Left ventricle myocardium superior (tissue), 1 donor: Measurements from ENCODE around the gene FLRT2. TPM values are rescaled to one million over a fixed set of nuclear protein-coding genes. Genes with fewer than 3 reads are reported as not detected.

ENCODE experiments used
- ATAC-seq: fragments of 200-7000 bp; cut with Tn5 transposase; one replicate; pipeline ENCODE4 v1.9.1; 2020; ENCODE audit warnings: mild to moderate bottlenecking, moderate library complexity
- DNase-seq: peaks from one replicate; pipeline ENCODE4 v3.0.0-alpha.2; 2020
- intact Hi-C: fragments of 100-400 bp; cut with micrococcal nuclease; formaldehyde crosslinking; loops from one replicate; pipeline ENCODE4 v1.11.0; 2022
- total RNA-seq: library from RNA; stranded (reverse); fragmentation: NEBNext Ultra II Directional; extraction: Animal tissue kit (Norgen Biotek cat#: 25700); gene quantifications from one replicate; pipeline ENCODE4 v1.2.1, GENCODE V29; 2021
- donor health status: DM: no; HTN: yes; CAD: no; lungs with severe emphysema.

FLRT2 gene
- total RNA-seq, 1 donor from 2014 or later, result 4.6 TPM

DNA sequence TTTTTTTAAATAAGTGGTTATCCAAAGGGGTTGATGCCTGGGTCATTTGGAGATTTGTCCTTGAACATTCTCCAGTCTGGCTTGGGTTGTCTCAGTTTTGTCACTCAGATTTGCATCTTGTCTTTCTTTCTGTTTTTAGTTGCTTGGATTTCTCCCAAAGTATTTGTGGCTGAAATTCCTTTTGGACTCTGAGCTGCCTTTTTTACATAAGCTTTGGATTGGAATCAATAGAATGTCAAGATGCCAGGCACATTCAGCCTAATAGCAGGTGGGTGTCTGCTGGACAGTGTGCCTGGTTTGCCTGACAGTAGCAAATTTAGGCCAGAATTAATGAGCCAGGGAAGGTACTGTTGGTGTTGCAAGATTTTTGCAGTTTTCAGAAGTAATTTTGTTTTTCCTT, 50.0 kb downstream of the FLRT2 start:
- DNase-seq, result no peak
- intact Hi-C loops, result no loop called here
- no peak for ATAC-seq

DNA sequence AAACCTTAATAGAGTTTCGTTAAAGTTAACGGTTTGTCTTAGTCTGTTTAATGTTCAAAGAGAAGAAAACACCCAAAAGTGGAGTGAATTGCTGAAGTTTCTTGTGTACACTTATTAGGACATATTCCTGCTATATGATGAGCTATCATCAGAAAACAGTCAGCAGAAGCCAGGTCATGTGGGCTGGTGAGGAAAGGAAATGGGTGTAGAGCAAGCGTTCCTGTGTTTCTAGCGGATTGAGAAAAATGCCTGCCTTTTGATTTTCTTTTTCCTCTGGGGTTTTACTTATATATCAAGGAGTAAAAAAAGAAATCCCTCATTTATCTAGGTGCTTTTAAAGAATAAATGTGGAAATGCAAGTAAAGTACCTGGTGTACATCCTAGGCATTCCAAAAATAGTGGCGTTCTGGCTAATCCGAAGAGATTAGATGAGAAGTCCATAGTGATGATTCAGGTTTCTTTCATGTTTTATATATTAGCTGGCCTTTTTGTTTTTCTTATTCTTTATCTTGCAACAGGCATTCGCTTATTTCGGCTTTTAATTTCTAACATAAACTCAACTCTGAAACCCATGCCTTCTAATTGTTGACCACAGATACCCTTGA, 50.7 kb downstream of the FLRT2 start:
- ATAC-seq, result no peak
- intact Hi-C loops, result no loop called here
- DNase-seq, result no peak

DNA sequence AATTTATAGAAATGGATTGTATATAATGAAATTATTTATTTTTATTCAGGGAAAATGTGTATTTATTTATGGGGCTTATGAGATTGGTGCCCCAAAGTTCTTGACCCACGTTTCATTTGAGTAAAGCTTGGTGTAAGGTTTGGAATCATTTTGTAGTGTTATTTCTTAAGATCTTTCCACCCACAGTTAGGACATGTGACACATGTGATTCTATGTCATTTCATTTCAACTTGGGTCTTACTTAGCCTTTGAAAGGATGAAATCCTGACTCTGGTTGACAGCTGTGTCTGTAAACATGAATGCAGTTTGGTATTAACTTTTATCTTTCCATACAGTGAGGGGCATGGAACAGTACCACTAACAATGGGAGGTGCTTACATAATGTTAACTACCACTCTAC, 51.7 kb downstream of the FLRT2 start:
- DNase-seq (no peak), ATAC-seq (no peak)
- intact Hi-C loops, result no loop called here

DNA sequence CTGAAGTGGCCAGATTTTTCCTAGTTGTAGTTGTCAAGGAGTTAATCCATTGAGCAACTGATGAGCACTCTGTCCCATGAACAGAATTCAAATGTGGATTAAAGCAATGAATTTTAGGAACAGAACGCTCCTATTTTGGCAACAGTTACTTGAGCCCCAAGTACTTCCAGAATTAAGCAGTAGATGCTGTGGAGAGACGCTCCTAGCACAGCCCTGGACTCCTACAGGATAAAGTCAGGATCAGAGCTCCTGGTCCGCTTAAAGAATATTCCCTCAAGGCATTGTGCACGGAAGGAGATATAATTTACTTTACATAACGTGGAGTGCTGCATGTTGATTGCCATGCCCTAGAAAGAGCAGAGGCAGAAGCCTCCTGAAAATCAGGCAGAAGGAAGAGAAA, 53.4 kb downstream of the FLRT2 start:
- ATAC-seq, result no peak
- intact Hi-C loops, result no loop called here
- DNase-seq, result no peak

DNA sequence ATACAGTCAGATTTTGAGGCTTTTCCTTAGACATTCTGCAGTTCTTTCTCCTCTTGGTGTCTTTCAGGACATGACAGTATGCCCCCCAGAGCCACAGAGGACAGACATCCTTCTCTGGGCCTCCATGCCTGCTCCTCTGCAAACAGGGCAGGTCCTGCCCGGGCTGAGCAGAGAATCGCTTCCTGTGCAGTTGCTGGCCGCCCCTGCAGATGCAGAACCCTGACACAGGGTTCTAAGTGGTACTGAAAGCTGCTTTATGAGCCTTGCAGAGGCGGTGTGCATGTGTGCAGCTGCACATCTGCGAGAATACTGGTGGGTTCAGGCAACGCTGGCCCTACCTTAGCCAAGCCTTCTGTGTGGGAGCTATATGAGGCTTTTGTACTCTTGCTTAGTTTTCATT, 54.5 kb downstream of the FLRT2 start:
- intact Hi-C loops, result no loop called here
- ATAC-seq, result no peak
- no peak for DNase-seq

DNA sequence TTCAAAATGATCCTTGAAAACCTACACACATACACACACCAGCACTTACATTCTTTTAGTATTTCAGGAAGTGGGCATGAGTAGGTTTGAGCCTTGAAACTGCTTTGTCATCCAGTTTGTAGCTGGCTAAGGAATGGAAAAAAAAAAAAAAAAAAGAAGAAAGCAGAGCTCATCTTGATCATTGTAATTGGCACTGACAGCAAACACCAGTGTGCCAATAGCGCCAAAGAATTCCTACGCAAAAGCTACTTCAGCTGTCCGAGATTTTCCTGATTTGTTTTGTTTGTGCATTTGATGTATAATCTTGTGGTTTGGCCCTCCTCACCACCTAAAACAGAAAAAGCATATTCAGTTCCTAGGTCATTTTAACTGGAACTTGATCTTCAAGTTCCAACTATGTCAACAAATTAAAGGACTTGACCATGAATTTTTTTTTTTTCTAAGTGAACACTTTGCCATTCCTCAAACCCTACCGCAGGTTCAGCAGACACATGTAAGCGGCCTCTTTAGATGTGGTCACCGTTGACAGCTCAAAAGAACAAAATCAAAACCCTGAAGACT, 57.3 kb downstream of the FLRT2 start:
- intact Hi-C loops, result no loop called here
- ATAC-seq (no peak), DNase-seq (no peak)

DNA sequence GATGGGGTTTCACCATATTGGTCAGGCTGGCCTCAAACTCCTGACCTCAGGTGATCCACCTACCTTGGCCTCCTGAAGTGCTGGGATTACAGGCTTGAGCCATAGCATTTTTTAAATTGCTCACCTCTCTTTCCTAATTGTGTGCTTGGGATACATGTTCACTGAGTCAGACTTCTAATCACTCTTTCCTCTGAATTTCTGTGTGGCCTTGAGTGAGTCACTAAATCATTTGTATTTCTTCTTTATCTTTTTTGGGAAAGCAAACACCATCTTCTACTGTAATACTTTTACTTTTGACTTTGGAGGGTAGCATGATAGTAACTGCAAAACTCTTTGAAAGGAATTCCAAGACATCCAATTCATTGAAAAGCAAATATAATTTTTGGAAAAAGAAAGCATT, 60.8 kb downstream of the FLRT2 start:
- DNase-seq (no peak), ATAC-seq (no peak)
- intact Hi-C loops, result no loop called here

DNA sequence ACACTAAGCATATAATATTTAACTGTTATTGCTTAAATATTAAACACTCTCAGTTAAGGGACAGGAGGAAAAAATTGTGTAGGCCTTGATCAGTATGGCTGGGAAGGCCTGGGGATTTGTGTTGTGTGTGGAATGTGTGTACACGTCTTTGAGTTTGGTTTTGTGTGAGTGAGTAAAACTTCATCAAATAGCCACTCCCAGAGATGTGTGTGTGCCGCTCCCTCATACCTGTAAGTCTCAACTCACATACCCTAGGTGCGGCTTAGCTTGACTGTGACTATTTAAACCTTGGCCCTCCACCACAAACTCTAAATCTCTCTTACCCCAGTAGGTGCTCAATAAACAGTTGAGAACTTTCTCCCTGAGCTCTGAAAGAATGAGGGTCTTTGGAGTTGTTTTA, 64.3 kb downstream of the FLRT2 start:
- DNase-seq, result no peak
- intact Hi-C loops, result no loop called here
- no peak for ATAC-seq

DNA sequence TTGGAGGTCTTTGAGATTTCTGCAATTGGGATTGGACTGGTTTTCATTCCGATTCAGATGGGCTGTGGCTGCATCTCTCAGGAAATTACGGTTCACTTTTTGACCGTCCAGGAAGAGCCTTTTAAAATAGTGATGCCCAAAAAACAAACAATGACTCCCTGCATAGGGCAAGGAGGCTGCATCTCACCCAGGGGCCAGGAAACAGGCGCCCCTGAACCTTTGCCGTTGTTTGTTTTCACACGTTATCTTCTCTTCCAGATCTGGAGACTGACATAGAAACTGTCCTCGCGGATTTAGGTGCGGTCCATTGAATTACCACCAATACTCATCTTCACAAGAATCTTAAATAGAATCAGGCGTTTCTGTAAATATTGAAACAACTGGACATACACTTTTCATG, 66.0 kb downstream of the FLRT2 start:
- ATAC-seq, result no peak
- intact Hi-C loops, result no loop called here
- DNase-seq, result no peak

DNA sequence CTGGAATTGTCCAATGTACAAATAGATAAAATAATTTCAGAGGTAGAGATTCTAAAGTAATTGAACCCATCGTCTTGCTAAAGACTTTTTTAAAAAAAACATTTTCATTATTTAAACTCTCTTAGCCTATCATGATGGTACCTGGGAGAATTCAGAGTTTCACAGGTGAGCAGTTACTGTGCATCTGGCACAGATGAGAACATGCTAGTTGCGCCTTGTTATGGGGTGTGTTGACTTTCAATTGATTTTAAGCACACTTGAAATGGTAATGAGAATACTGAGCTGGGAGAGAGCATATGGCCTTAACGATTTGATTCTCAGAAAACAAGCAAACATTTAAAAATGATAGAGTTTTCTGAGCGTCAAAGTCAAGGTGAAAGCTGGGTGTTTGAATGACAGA, 66.6 kb downstream of the FLRT2 start:
- ATAC-seq (no peak), DNase-seq (no peak)
- intact Hi-C loops, result no loop called here

DNA sequence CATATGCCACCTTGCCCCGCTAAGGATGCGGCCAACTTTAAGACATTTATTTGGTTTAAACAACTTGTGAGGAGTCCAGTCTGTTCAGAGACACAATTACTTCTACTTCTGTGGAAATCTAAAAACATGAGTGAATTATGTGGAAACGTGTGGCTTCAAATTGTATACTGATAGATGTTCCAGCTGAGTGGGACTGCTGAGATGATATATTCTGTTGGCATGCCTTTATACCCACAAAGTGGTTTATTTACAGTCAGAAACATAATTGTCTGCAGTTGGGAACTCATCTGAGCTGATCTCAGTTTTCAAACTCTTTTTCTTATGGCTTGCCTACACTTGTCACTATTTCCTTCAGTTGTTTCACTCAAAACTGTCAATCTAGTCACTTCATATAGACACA, 67.8 kb downstream of the FLRT2 start:
- intact Hi-C loops, result no loop called here
- ATAC-seq, result no peak
- DNase-seq, result no peak

DNA sequence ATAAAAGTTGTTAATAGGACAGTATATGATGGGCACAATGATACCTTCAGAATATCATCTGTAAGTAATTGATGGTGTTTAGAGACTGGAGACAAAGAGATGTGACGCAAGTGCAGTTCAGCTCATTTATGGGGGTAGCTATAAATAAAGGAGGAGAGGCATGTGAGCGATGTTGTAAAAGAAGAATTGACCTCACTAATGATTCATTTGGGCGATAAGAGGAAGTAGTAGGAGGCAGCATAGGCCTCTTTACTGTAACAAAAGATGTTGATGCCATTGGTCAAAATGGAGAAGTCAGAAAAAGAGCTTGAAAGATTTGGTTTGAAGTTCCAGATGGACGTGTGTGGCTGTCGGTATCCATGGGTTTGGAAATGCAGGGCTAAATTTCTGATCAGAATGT, 70.0 kb downstream of the FLRT2 start:
- DNase-seq (no peak), ATAC-seq (no peak)
- intact Hi-C loops, result no loop called here

DNA sequence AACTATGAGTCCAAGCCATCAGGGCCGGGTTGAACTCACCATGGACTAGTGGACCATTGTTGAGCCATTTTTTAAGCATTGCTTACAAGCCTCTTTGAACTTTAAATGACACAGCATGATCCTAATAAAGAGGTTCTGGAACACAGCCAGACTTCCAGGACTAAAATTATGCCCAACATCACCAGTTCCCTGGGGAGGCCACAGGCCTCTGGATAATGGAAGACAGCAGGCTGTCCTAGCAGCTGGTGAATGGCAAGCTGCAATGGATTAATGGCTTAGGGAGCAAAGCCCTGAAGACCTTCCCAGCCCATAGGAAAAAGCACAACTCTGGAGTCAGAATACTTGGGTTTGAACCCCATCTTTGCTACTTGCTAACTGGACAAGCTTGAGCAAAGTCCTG, 71.3 kb downstream of the FLRT2 start:
- no peak for DNase-seq
- intact Hi-C loops, result no loop called here
- ATAC-seq, result no peak

DNA sequence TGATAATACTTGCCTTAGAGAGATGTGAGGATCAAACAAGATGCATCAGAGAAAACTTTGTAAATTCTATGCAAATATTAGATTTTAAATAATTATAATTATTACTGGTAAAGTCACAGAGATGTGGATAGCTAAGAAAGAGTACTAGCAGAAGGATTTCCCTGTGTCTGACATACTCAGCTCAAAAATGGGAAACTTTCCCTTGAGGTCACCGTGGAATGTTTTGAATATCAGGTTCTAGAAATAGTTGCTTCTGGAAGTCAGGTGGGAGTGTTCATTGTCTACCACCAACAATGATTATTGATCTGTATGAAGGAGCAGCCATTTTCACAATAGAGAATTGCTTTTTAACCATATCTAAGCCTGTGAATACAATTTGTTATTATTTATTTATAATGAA, 71.7 kb downstream of the FLRT2 start:
- ATAC-seq, result no peak
- intact Hi-C loops, result no loop called here
- DNase-seq, result no peak

DNA sequence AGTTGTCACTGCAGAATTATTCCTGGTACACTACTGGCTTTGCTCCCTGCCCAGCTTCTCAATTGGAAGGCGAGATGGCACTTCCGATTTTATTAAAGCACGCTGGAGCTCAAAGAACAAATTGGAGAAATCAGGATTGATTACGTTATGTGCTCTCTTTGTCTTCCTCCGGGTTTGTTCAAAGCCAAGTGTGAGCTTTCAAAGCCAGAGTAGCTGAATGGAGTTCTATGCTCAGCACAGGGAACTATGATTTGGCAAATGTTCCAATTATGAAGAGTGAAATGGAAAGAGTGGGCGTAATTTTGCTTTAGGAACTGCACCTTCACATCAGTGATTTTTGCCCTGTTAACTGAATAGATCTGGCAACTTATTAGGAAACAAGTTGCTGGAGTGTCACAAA, 72.4 kb downstream of the FLRT2 start:
- intact Hi-C loops, result no loop called here
- no peak for ATAC-seq
- DNase-seq, result no peak

DNA sequence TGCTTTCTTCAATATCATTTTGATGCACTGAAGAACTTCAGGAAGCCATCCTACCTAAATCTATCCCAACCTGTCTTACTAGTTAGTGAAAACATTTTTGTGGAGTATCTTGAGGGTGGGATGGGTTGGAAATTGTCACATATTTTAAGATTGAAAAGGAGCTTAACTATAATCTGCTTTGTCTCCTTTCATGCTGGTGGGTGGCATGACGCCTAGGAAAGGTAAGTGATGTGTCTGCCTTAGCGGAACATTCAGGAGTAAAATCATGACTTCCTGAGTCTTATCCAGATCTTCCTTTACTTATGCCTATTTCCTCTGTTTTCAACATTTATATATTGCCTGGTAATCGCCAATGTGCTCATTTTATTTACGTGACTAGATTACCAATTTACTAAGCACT, 74.1 kb downstream of the FLRT2 start:
- intact Hi-C loops, result no loop called here
- no peak for DNase-seq
- ATAC-seq, result no peak

DNA sequence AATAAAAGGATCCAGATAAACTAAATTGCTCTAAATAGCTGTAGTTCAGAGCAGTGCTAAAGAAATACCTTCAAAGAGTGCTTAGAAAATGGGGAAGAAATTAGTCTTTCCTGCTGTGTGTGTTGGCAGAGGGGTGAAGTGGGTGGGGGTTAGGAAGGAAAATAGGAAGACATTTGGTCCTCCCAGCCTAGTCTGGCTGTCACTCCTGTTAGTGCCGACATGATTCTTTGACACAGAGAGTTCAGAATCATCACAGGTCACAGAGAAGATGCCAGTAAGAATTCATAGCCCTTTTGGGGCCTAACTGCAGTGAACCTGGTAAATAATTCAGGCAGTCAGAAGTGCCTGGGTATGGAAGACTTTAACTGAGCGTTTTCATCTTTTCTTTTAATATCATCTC, 74.8 kb downstream of the FLRT2 start:
- ATAC-seq (no peak), DNase-seq (no peak)
- intact Hi-C loops, result no loop called here

DNA sequence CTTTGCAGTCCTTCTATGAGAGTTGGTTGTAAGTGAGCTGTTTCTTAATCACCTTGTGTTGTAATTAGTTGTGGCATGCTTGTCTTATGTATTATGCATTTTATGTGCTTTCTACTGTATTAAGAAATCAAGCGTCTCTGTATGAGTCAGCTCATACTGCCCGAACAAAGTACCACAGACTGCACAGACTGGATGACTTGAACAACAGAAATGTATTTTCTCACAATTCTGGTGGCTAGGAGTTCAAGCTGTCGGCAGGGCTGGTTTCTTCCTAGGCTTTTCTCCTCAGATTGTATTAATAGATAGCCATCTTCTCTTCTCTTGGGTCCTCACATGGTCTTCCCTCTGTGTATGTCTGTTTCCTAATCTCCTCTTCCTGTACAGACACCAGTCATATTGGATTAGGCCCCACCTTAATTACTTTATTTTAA, 77.7 kb downstream of the FLRT2 start:
- DNase-seq (no peak), ATAC-seq (no peak)
- intact Hi-C loops, result no loop called here

DNA sequence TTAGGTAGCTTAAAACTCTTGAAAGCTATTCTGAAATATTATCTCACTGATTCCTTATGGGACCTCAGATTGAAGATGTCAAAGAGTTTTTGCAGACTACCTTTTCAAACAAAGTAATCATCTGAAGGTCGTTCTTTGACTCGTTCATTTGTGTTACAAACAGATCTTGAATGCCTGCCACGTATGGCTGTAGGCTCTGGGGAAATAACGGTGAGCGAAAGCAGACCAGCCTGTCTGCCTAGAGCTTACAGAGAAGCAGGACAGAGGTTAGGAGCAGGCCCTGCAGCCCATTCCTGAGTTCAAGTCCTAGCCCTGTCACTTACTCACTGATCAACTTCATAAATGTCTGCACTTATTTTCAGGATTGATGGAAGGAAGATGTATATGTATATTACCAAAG, 83.6 kb downstream of the FLRT2 start:
- DNase-seq (no peak), ATAC-seq (no peak)
- intact Hi-C loops, result no loop called here

DNA sequence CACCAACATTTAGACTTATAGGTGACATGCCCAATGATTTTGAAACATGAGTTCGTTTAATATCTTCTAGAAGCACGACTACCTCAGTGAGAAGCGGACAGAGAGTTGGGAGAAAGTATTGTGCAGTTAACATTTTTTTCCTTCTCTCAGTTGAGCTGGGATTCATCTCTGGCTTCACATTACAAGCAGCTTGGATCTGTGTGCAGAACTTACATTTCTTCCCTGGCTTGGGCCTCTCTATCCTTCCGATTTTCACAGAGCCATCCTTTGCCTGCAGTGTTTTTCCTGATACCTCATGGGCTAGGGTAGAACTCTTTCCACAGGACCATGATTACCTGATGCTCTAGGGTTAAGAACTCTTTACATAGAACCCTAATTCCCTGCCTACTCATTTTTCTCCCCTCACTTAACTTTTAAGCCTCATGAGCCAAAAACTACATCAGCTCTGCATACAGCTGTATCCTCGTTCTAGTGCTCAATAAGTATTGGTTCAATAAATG, 86.5 kb downstream of the FLRT2 start:
- no peak for DNase-seq
- ATAC-seq, result no peak
- intact Hi-C loops, result no loop called here

DNA sequence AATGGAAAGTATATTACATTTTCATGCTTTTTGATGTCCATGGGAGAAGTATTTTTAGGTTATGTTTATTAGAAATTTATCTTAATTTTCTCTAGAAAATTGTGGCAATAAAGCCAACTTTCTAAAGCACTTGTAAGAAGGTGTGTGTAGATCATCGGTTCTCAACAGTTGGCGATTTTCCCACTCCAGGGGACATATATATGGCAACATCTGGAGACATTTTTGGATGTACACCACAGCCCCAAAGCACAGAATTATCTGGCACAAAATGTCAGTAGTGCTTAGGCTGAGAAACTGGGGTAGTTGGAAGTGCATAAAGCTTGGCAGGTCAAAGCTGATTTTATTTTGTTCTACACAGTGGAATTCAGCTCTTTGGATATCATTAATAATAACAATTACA, 86.9 kb downstream of the FLRT2 start:
- ATAC-seq (no peak), DNase-seq (no peak)
- intact Hi-C loops, result no loop called here

DNA sequence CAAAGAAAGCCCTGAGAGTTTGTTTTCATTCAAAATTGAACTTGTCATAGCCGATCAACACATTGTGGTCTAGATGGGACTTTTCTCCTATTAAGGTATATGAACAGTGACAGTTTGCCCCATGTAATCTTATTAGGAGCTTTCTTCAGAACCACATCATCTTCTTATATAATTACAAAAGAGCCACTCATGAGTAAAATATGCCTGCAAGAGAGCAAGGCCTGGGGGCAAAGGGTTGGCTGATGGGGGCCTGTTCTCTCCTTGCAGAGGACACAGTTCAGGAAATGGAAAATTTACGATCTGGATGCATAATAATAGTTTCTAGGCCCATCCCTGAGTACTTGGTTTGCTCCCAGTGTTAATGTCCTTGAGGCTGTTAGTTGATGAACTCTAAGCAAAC, 87.8 kb downstream of the FLRT2 start:
- intact Hi-C loops, result no loop called here
- no peak for ATAC-seq
- DNase-seq, result no peak
